Inferior parietal cortex (tissue), 1 donor: ENCODE measurements around the gene GZMB.
"Not testable (repeated sequence)": the region's sequence is repeated elsewhere in the genome, so short reads cannot be mapped to it uniquely, and the experiment has no call there.

Experiments
- DNase-seq: peaks from one replicate; pipeline ENCODE4 v3.0.0-alpha.2; 2016; ENCODE audit errors: extremely low spot score

Gene GZMB

GRCh38 chr14:24630872-24631477 lies 3.0 kb downstream of the GZMB start:
- peak; percentile 2 for DNase-seq

- DNase-seq = no peak
Observed at GRCh38 chr14:24630087-24630871, 3.7 kb downstream of the GZMB start.

- DNase-seq = no peak
Observed at GRCh38 chr14:24629521-24629920, 4.5 kb downstream of the GZMB start.

- DNase-seq = no peak
Observed at GRCh38 chr14:24613747-24614146, 20.2 kb downstream of the GZMB start.

- no peak for DNase-seq
Observed at GRCh38 chr14:24613241-24613640, 20.7 kb downstream of the GZMB start.

- no peak for DNase-seq
Observed at GRCh38 chr14:24612196-24612595, 21.8 kb downstream of the GZMB start.

GRCh38 chr14:24609655-24610344 lies 24.2 kb downstream of the GZMB start, which contains the start of gene GZMH:
Gene GZMH (minus strand): TSS chr14:24609685. CDS start chr14:24609613, 72 bp downstream.
- no peak for DNase-seq

GRCh38 chr14:24607635-24608514 lies 26.1 kb downstream of the GZMB start:
- no peak for DNase-seq

- no peak for DNase-seq
Observed at GRCh38 chr14:24607081-24607480, 26.9 kb downstream of the GZMB start.

GRCh38 chr14:24606297-24606696 lies 27.7 kb downstream of the GZMB start:
- no peak for DNase-seq

- no peak for DNase-seq
Observed at GRCh38 chr14:24605435-24606190, 28.4 kb downstream of the GZMB start.

GRCh38 chr14:24597403-24597802 lies 36.6 kb downstream of the GZMB start:
- DNase-seq = no peak

GRCh38 chr14:24595073-24595808 lies 38.7 kb downstream of the GZMB start:
- no peak for DNase-seq

- DNase-seq = not testable (repeated sequence)
Observed at GRCh38 chr14:24591004-24591403, 43.0 kb downstream of the GZMB start.

GRCh38 chr14:24584402-24584801 lies 49.6 kb downstream of the GZMB start:
- not testable (repeated sequence) for DNase-seq
